ENCODE measurements around the gene SKIC2.
"Not testable (repeated sequence)": the region's sequence is repeated elsewhere in the genome, so short reads cannot be mapped to it uniquely, and the experiment has no call there.

The SKIC2 gene

DNA sequence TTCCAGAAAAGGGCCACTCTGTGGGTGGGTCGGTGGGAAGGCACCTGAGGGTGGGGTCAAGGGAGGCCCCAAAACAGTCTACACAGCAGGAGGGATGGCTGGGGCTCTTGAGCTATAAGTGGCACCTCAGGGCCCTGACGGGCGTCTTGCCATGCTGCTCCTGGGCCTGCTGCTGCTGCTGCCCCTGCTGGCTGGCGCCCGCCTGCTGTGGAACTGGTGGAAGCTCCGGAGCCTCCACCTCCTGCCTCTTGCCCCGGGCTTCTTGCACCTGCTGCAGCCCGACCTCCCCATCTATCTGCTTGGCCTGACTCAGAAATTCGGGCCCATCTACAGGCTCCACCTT lies 46.5 kb downstream of the SKIC2 start:
- not testable (repeated sequence) for DNase-seq

DNA sequence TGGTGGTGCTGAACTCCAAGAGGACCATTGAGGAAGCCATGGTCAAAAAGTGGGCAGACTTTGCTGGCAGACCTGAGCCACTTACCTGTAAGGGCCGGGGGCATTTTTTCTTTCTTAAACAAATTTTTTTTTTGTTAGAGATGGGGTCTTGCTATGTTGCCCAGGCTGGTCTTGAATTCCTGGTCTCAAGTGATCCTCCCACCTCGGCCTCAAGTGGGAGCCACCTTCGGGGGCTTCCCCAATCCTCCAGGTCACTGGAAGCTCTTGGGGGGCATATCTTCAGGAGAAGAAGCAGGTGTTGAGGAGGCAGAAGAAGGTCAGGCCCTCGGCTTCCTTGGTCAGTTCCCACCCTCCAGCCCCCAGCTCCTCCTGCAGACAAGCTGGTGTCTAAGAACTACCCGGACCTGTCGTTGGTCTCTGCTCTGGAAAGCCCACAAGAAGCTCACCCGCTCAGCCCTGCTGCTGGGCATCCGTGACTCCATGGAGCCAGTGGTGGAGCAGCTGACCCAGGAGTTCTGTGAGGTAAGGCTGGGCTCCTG lies 47.1 kb downstream of the SKIC2 start:
- not testable (repeated sequence) for DNase-seq

DNA sequence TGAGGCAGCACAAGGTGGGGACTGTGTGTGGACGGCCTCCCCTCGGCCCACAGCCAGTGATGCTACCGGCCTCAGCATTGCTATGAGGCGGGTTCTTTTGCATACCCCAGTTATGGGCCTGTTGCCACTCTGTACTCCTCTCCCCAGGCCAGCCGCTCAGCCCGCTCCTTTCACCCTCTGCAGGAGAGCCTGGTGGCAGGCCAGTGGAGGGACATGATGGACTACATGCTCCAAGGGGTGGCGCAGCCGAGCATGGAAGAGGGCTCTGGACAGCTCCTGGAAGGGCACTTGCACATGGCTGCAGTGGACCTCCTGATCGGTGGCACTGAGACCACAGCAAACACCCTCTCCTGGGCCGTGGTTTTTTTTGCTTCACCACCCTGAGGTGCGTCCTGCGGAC lies 48.1 kb downstream of the SKIC2 start:
- not testable (repeated sequence) for DNase-seq

DNA sequence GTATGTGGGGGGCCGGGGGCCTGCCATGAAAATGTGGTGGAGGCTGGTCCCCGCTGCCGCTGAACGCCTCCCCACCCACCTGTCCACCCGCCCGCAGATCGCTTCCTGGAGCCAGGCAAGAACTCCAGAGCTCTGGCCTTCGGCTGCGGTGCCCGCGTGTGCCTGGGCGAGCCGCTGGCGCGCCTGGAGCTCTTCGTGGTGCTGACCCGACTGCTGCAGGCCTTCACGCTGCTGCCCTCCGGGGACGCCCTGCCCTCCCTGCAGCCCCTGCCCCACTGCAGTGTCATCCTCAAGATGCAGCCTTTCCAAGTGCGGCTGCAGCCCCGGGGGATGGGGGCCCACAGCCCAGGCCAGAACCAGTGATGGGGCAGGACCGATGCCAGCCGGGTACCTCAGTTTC lies 49.1 kb downstream of the SKIC2 start:
- not testable (repeated sequence) for DNase-seq

DNA sequence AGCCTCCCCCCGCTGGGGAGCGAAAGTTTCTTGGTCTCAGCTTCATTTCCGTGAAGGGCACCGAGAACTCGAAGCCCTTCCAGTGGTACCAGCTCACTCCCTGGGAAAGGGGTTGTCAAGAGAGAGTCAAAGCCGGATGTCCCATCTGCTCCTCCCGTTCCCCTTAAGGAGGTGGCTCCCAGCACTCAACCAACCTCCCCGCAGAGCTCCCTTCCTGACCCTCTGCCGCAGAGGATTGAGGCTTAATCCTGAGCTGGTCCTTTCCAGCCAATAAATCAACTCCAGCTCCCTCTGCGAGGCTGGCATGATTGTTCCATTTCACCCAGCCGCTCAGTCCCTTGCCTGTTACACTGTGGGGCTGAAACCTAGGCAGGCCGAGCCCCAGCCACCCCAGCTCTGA lies 49.6 kb downstream of the SKIC2 start:
- DNase-seq, result not testable (repeated sequence)

DNA sequence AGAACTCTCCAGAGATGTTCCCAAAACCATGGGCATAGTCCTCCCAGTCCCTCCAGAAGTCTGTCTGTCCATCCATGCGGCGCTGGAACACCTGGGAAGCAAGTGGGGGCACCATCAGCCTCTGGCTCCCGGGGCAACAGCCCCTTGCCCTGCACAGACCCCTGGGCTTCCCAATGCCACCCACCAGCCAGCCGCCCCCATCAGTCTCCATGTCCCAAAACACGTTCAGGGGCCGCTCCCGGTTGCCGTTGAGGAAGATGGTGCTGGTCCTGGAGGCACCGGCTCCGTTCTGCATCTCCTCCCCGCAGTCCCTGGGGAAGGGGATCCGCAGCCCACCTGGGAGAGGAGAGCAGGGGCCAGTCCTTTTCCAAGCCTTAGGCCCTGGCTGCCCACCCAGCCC lies 50.6 kb downstream of the SKIC2 start:
- not testable (repeated sequence) for DNase-seq

DNA sequence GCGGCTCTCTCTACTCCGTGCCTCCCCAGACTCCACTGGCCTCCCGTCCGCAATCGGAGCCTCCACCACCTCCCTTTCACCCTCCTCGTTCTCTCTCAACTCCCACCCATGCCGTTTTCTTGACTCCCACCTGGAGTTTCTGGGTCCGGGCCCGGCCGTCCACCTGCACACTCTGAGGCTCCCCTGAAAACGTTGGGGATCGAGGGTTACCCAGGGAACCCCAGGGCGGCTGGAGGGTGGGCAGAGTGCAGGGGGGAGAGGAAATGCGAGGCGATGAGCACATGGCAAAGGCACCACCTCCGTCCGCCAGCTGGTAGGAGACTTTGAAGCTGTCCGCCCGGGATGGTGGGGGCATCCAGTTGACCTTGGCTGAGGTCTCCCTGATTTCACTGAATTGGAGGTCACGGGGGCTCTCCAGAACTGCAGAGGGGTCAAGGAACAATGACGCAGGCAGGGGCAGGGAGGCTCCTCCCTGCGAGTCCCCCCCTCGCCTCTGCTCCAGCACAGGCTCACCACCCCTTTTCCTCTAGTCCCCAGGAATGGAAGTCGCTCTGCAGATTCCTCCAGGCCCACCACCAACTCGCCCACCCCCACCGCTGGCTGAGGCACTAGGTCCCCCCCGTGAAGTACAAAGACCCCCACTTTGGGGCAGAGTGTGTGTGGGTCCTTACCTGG lies 52.0 kb downstream of the SKIC2 start:
- not testable (repeated sequence) for DNase-seq

DNA sequence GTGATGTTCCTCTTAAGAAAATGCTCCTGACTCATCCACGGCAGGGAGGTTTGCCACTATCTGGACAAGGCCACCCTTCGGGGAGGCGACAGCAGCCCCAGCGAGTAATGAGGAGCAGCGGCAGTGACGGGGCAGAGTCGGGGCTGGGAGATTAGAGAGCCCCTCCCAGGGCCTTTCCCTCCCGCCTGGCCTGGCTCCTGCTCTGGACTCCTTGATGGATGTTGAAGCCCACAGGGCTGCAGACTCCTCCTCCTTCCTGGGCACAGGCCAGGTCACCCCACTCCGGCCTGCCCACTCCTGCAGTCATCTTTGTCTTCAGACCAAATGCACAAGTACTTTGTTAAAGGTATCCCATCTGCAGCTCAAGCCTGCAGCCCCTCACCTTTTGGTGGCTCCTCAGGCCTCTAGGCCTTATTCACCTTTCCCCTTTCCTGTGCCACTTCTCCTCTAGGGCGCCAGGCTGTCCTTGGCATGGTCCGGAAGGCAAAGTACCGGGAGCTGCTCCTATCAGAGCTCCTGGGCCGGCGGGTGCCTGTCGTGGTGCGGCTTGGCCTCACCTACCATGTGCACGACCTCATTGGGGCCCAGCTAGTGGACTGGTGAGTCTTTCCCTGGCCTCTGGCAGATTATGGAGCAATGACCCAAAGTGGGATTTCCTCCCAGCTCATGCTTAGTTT lies 54.1 kb downstream of the SKIC2 start:
- not testable (repeated sequence) for DNase-seq

DNA sequence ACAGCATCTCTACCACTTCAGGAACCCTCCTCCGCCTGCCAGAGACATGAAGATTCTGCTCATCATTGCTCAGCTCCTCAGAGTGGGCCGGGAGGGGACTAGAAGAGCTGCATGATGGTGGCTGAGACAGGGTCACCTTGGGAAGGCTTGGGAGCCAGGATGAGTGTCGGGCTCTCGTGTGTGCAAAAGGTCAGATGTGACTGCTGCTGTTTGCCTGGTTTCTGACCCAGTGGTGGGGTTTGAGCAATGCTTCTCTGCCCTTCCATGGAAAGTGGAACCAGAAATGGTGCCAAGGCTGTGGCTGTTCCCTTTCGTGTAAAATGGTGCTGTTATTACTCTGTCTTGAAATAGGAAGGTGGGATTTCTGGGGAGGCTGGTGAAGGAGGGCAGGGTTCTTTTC lies 54.8 kb downstream of the SKIC2 start:
- DNase-seq, result not testable (repeated sequence)

DNA sequence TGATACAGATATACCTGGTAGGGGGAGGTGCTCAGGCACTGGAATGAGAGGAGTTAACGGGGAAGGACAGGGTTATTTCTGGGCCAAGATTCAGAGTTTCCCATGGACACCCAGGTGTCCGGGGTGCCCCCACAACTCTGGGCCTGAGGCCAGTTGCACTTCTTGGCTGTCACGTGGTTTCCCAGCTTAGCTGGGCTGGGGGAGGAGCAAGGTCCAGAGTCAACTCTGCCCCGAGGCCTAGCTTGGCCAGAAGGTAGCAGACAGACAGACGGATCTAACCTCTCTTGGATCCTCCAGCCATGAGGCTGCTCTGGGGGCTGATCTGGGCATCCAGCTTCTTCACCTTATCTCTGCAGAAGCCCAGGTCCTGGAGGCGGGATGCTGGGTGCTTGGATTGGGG lies 55.6 kb downstream of the SKIC2 start, which contains the start of gene C4B:
C4B (plus strand) TSS at position 249 of the 400 bp plus-strand sequence; CDS start at position 300, 51 bp downstream.
- DNase-seq, result not testable (repeated sequence)
